Natural killer cell (primary cell): ENCODE measurements around the gene SDC3. TPM values are rescaled to one million over a fixed set of nuclear protein-coding genes. Genes with fewer than 3 reads are reported as not detected.

Source experiments
- ATAC-seq, 3 donors: fragments of 150-1000 bp in 2 of 3; fragments of 200-7000 bp in 1 of 3; cut with Tn5 transposase; 1 replicate in 1 of 3; 2 replicates in 2 of 3; pipeline ENCODE4 v1.10.0; 2021; ENCODE audit warnings: mild to moderate bottlenecking in 2 of 3, moderate library complexity in 2 of 3
- DNase-seq, 2 donors: peaks; one replicate each; pipeline versions ENCODE4 v3.0.0 to v3.0.0-alpha.2; 2013 to 2021; ENCODE audit warnings: mixed read lengths in 1 of 2
- H3K27ac ChIP-seq: one replicate; pipeline ENCODE4 v1.5.1; 2013; ENCODE audit warnings: mild to moderate bottlenecking, low read length
- H3K27me3 ChIP-seq: one replicate; pipeline ENCODE4 v1.6.1; 2013; ENCODE audit warnings: low read length; ENCODE audit not compliant: control insufficient read depth, insufficient read depth
- H3K36me3 ChIP-seq: one replicate; pipeline ENCODE4 v1.6.1; 2013; ENCODE audit warnings: low read length; ENCODE audit not compliant: control insufficient read depth, insufficient read depth
- H3K4me1 ChIP-seq: one replicate; pipeline ENCODE4 v1.6.1; 2013; ENCODE audit warnings: low read length; ENCODE audit not compliant: control insufficient read depth, insufficient read depth
- H3K4me3 ChIP-seq: one replicate; pipeline ENCODE4 v1.5.1; 2013; ENCODE audit warnings: low read length
- H3K9me3 ChIP-seq: one replicate; pipeline ENCODE4 v1.6.1; 2013; ENCODE audit warnings: low read length; ENCODE audit not compliant: control insufficient read depth, insufficient read depth
- H3K27ac Mint-ChIP-seq, 2 donors: one replicate each; pipeline ENCODE4 v1.8.0; 2022; ENCODE audit warnings: mild to moderate bottlenecking in 2 of 2, mixed read lengths in 2 of 2, moderate library complexity in 1 of 2
- H3K27me3 Mint-ChIP-seq, 2 donors: one replicate each; pipeline ENCODE4 v1.8.0; 2022; ENCODE audit warnings: low read depth in 2 of 2, mixed read lengths in 2 of 2
- H3K36me3 Mint-ChIP-seq: one replicate; pipeline ENCODE4 v1.8.0; 2022; ENCODE audit warnings: mixed read lengths
- H3K4me1 Mint-ChIP-seq, 2 donors: one replicate each; pipeline ENCODE4 v1.8.0; 2022; ENCODE audit warnings: mixed read lengths in 2 of 2
- H3K4me3 Mint-ChIP-seq: one replicate; pipeline ENCODE4 v1.8.0; 2022; ENCODE audit warnings: mild to moderate bottlenecking, moderate library complexity, mixed read lengths
- H3K9me3 Mint-ChIP-seq, 2 donors: one replicate each; pipeline ENCODE4 v1.8.0; 2022; ENCODE audit warnings: mixed read lengths in 2 of 2
- CTCF ChIP-seq: fragments of 200-600 bp; IDR thresholded peaks from one replicate; pipeline ENCODE4 v1.8.0; 2022; ENCODE audit warnings: antibody characterized with exemption
- WGBS: methylation state at CpG from one replicate; pipeline ENCODE4 v1.1.7; 2013; ENCODE audit warnings: missing lambda C conversion rate; ENCODE audit not compliant: insufficient coverage; 5-methylcytosine and 5-hydroxymethylcytosine counted together
- intact Hi-C: fragments of 100-400 bp; cut with micrococcal nuclease; formaldehyde crosslinking; loops from one replicate; pipeline ENCODE4 v1.14.2; 2022
- total RNA-seq, 4 donors: library from RNA; stranded (reverse); fragments of 120-200 nt in 1 of 4; gene quantifications; one replicate each; pipeline versions ENCODE4 v1.2.3 to v1.2.4, GENCODE V29; 2013 to 2022

Gene SDC3
- total RNA-seq, 3 donors from 2014 or later (not counting 1 experiment from before 2014, with no cell fraction given), result 0.33 to 0.63 TPM; not detected in 1

GRCh38 chr1:30842697-30843354, 65.7 kb downstream of the SDC3 start:
- H3K4me3 Mint-ChIP-seq, result no peak overlapping the region
- peaks cover 1% of the 10 kb centered on the region for H3K27me3 ChIP-seq
- no peak overlapping the region for H3K27ac ChIP-seq
- H3K4me1 ChIP-seq, result no peaks in the 10 kb centered on the region
- no peak overlapping the region for H3K4me3 ChIP-seq
- 34% methylated on average over 4 of the region's 7 CpGs for WGBS
- no peaks in the 10 kb centered on the region for H3K9me3 Mint-ChIP-seq
- intact Hi-C loops, result no loop called here
- H3K4me1 Mint-ChIP-seq, result no peaks in the 10 kb centered on the region
- H3K36me3 Mint-ChIP-seq, result no peaks in the 10 kb centered on the region
- DNase-seq (no peak), ATAC-seq (no peak)
- no peaks in the 10 kb centered on the region for H3K36me3 ChIP-seq
- no peak overlapping the region for H3K27ac Mint-ChIP-seq
- peaks cover 58 to 70% of the 10 kb centered on the region in 2 donors for H3K27me3 Mint-ChIP-seq
- TF ChIP-seq CTCF, result no peak
- no peaks in the 10 kb centered on the region for H3K9me3 ChIP-seq

- Histone ChIP-seq H3K4me1 (no peaks in the 10 kb centered on the region), H3K27ac (no peak overlapping the region), H3K27me3 (peaks cover 2% of the 10 kb centered on the region), H3K9me3 (no peaks in the 10 kb centered on the region), H3K4me3 (no peak overlapping the region), H3K36me3 (no peaks in the 10 kb centered on the region)
- peaks cover 54 to 78% of the 10 kb centered on the region in 2 donors for H3K27me3 Mint-ChIP-seq
- 8% methylated on average over 10 of the region's 10 CpGs for WGBS
- DNase-seq, result no peak
- TF ChIP-seq CTCF, result no peak
- H3K36me3 Mint-ChIP-seq, result no peaks in the 10 kb centered on the region
- intact Hi-C loops, result no loop called here
- H3K9me3 Mint-ChIP-seq, result no peaks in the 10 kb centered on the region
- H3K27ac Mint-ChIP-seq, result no peak overlapping the region
- no peak overlapping the region for H3K4me3 Mint-ChIP-seq
- no peaks in the 10 kb centered on the region for H3K4me1 Mint-ChIP-seq
- ATAC-seq, result no peak
Observed at GRCh38 chr1:30840904-30841598, 67.5 kb downstream of the SDC3 start.

GRCh38 chr1:30839827-30840359, 68.7 kb downstream of the SDC3 start:
- ATAC-seq (no peak), DNase-seq (no peak)
- Mint-ChIP-seq H3K27ac (no peak overlapping the region), H3K4me3 (no peak overlapping the region), H3K27me3 (peaks cover 45 to 69% of the 10 kb centered on the region in 2 donors), H3K9me3 (no peaks in the 10 kb centered on the region), H3K36me3 (no peaks in the 10 kb centered on the region), H3K4me1 (no peaks in the 10 kb centered on the region)
- 93% methylated on average over 3 of the region's 3 CpGs for WGBS
- Histone ChIP-seq H3K9me3 (no peaks in the 10 kb centered on the region), H3K27ac (no peak overlapping the region), H3K4me3 (no peak overlapping the region), H3K36me3 (no peaks in the 10 kb centered on the region), H3K4me1 (no peaks in the 10 kb centered on the region), H3K27me3 (peaks cover 2% of the 10 kb centered on the region)
- intact Hi-C loops, result no loop called here
- no peak for TF ChIP-seq CTCF
